DND-41 (cell line): ENCODE measurements around the gene NOL9.

Experiments used
- ATAC-seq: fragments of 200-7000 bp; cut with Tn5 transposase; 3 replicates; pipeline ENCODE4 v1.9.1; 2021; ENCODE audit warnings: low read depth; ENCODE audit not compliant: insufficient read depth
- DNase-seq: peaks from one replicate; pipeline ENCODE4 v3.0.0-alpha.2; 2020
- H2AFZ ChIP-seq: 2 replicates; pipeline ENCODE4 v1.6.0; 2012; ENCODE audit warnings: low read depth, low read length
- H3K27ac ChIP-seq: 2 replicates; pipeline ENCODE4 v1.5.1; 2012; ENCODE audit warnings: low read length, inconsistent platforms
- H3K27me3 ChIP-seq: fragments of 200-600 bp; sonication (generic); 2 replicates; pipeline ENCODE4 v1.6.0; 2012; ENCODE audit warnings: low read length, mild to moderate bottlenecking, inconsistent platforms; ENCODE audit not compliant: insufficient read depth, poor library complexity
- H3K36me3 ChIP-seq: 2 replicates; pipeline ENCODE4 v1.5.1; 2012; ENCODE audit warnings: low read length, inconsistent platforms; ENCODE audit not compliant: insufficient read depth
- H3K4me1 ChIP-seq: 2 replicates; pipeline ENCODE4 v1.5.1; 2012; ENCODE audit warnings: mild to moderate bottlenecking, low read length; ENCODE audit not compliant: insufficient read depth
- H3K4me2 ChIP-seq: 2 replicates; pipeline ENCODE4 v1.6.0; 2012; ENCODE audit warnings: mild to moderate bottlenecking, moderate library complexity, low read length, inconsistent platforms; ENCODE audit not compliant: insufficient read depth
- H3K4me3 ChIP-seq, 2 experiments: fragments of 200-600 bp in 1 of 2; shearing (Covaris generic) in 1 of 2; 2 replicates each; pipeline ENCODE4 v1.5.1; 2012 to 2016; ENCODE audit warnings: inconsistent platforms in 2 of 2, low read length in 2 of 2, mild to moderate bottlenecking in 2 of 2, low read depth in 1 of 2, moderate library complexity in 1 of 2
- H3K79me2 ChIP-seq: 2 replicates; pipeline ENCODE4 v1.6.0; 2012; ENCODE audit warnings: low read length, inconsistent platforms; ENCODE audit not compliant: insufficient read depth
- H3K9ac ChIP-seq: 2 replicates; pipeline ENCODE4 v1.6.0; 2012; ENCODE audit warnings: low read depth, mild to moderate bottlenecking, inconsistent platforms, low read length, moderate library complexity
- H3K9me3 ChIP-seq: 2 replicates; pipeline ENCODE4 v1.5.1; 2012; ENCODE audit warnings: low read length, moderate library complexity, mild to moderate bottlenecking, inconsistent platforms; ENCODE audit not compliant: insufficient read depth, severe bottlenecking
- H4K20me1 ChIP-seq: 2 replicates; pipeline ENCODE4 v1.6.0; 2012; ENCODE audit warnings: low read length; ENCODE audit not compliant: insufficient read depth
- EZH2 ChIP-seq: IDR thresholded peaks from 3 replicates; pipeline ENCODE4 v1.6.1; 2012; ENCODE audit warnings: borderline replicate concordance, low read depth, mild to moderate bottlenecking, moderate library complexity, low read length, inconsistent platforms; ENCODE audit not compliant: severe bottlenecking
- TF ChIP-seq, protein P1 (sequence below): IDR thresholded peaks from 2 replicates; pipeline ENCODE4 v1.5.1; 2012; ENCODE audit warnings: borderline replicate concordance, low read length, moderate library complexity, mild to moderate bottlenecking; ENCODE audit not compliant: poor library complexity, severe bottlenecking; ENCODE audit errors: extremely low read depth

The NOL9 gene

DNA sequence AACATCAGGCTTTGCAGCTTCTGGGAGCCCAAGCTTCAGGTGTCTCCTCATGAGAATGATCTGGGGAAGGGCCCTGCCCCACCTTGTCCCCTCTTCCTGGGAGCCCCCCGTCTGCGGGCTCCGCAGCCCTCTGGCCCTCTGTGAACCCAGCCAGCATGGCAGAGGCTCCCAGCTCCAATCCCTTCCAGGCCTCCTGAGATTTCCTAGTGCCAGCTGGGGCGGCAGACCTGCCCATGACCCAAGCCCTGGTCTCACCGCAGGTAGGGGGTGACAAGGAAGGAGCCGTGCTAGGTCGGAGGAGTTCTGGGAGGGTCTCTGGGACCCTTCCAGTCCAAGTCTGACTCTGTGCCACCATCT lies 70.6 kb downstream of the NOL9 start:
- Histone ChIP-seq H3K9me3 (no peaks in the 10 kb centered on the region), H3K9ac (no peak overlapping the region), H3K4me2 (no peak overlapping the region), H2AFZ (no peak overlapping the region), H3K4me3 (no peak overlapping the region), H3K79me2 (no peaks in the 10 kb centered on the region), H3K27me3 (no peaks in the 10 kb centered on the region), H3K36me3 (no peaks in the 10 kb centered on the region), H3K4me1 (peaks cover 6% of the 10 kb centered on the region; the same call in 1 of the 2 replicates), H4K20me1 (peaks cover 3% of the 10 kb centered on the region; the same call in 1 of the 2 replicates), H3K27ac (no peak overlapping the region)
- TF ChIP-seq, protein P1, sequence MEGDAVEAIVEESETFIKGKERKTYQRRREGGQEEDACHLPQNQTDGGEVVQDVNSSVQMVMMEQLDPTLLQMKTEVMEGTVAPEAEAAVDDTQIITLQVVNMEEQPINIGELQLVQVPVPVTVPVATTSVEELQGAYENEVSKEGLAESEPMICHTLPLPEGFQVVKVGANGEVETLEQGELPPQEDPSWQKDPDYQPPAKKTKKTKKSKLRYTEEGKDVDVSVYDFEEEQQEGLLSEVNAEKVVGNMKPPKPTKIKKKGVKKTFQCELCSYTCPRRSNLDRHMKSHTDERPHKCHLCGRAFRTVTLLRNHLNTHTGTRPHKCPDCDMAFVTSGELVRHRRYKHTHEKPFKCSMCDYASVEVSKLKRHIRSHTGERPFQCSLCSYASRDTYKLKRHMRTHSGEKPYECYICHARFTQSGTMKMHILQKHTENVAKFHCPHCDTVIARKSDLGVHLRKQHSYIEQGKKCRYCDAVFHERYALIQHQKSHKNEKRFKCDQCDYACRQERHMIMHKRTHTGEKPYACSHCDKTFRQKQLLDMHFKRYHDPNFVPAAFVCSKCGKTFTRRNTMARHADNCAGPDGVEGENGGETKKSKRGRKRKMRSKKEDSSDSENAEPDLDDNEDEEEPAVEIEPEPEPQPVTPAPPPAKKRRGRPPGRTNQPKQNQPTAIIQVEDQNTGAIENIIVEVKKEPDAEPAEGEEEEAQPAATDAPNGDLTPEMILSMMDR: no peak
- TF ChIP-seq EZH2: no peak
- ATAC-seq (no peak), DNase-seq (no peak)

DNA sequence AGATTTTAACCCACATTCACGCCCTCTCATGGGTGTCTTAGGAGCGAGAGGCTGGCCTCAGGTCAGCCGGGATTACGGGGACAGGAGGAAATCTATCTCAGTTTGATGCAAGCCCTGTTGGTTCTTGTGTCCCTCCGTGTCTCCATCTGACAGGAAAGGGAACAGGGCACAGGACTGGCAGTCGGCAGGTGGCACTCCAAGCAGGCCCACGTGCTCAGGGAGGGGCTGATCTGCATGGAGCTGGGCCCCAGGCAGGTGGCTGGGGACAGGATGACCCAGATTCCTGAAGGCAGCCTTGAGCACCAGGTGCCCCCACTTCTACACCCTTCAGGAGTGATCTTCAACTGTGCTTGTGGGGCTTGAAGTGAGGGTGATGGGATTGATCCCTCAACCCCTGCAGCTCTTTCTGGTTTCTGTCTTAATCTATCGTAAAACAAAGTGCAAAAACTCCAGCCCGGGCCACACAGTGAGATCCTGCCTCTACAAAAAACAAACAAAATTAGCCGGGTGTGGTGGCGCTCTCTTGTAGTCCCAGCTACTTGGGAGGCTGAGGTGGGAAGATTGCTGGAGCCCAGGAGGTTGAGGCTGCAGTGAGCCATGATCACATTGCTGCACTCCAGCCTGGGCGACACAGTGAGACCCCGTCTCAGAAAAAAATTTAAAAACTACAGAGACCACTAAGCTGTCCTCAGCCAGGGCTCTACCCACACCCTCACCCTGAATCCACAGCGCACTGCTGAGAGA lies 71.1 kb downstream of the NOL9 start:
- H3K4me3 ChIP-seq: no peak overlapping the region
- H3K79me2 ChIP-seq: no peaks in the 10 kb centered on the region
- no peak overlapping the region for H2AFZ ChIP-seq
- no peaks in the 10 kb centered on the region for H3K9me3 ChIP-seq
- ATAC-seq (no peak), DNase-seq (no peak)
- no peak overlapping the region for H3K27ac ChIP-seq
- H3K27me3 ChIP-seq: no peaks in the 10 kb centered on the region
- peaks cover 6% of the 10 kb centered on the region; the same call in 1 of the 2 replicates for H3K4me1 ChIP-seq
- H4K20me1 ChIP-seq: peaks cover 3% of the 10 kb centered on the region; the same call in 1 of the 2 replicates
- H3K4me2 ChIP-seq: no peak overlapping the region
- H3K9ac ChIP-seq: no peak overlapping the region
- no peaks in the 10 kb centered on the region for H3K36me3 ChIP-seq
- no peak for TF ChIP-seq EZH2
- TF ChIP-seq, protein P1: no peak

DNA sequence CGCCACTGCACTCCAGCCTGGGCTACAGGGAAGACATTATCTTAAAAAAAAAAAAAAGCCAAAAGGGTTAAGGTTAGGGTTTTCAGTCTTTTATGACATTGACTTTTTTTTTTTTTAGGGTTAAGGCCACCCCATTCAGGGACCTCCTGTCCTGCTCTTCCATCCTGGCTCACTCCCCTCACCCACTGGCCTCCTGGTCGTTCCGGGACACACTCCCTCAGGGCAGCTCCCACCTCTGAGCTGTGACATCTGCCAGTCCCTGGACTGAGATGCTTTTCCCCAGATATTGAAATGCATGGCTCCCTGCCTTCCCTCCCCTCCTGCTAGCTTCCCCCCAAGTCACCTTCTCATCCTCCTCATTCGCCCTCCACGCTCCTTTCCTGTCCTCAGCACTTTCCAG lies 72.5 kb downstream of the NOL9 start:
- Histone ChIP-seq H4K20me1 (peaks cover 2% of the 10 kb centered on the region; the same call in 1 of the 2 replicates), H3K79me2 (no peaks in the 10 kb centered on the region), H3K4me2 (no peak overlapping the region), H3K4me1 (peaks cover 6% of the 10 kb centered on the region; the same call in 1 of the 2 replicates), H3K4me3 (no peak overlapping the region), H3K36me3 (no peaks in the 10 kb centered on the region), H3K9me3 (no peaks in the 10 kb centered on the region), H3K27me3 (no peaks in the 10 kb centered on the region), H3K27ac (no peak overlapping the region), H2AFZ (no peak overlapping the region), H3K9ac (no peak overlapping the region)
- no peak for TF ChIP-seq EZH2
- TF ChIP-seq, protein P1: no peak
- DNase-seq: no peak
- no peak for ATAC-seq
